ENCODE results near the gene PLCL1. TPM values are rescaled to one million over a fixed set of nuclear protein-coding genes. Genes with fewer than 3 reads are reported as not detected.
A peak's percentile ranks its signal among the peaks of the same experiment; 100 is the strongest.

The PLCL1 gene
- polyA plus RNA-seq, 3 donors = 0.69 to 1.4 (median 0.79) TPM

DNA sequence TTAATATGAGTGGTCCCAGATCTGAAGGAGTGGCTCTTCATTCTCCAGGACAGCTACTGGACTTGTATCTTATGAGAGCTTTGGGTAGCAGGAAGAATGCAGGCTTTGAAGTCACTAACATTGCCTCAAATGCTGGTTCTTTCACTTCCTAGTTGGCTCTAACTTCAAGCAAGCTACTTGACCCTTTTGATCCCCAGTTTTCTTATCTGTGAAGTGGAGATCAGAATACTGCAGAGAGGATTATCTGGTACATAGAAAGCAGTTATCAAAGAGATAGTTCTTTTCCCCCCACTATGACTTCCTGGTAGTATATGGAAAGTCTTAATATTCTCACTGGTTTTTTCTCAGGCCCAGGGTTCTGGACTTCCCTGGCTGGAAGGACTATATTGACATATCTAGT, 3.4 kb upstream of the PLCL1 start:
- H3K79me2 ChIP-seq (ENCODE audit: insufficient read depth, low read length) = no peaks in the 10 kb centered on the region
- H3K4me2 ChIP-seq (replicated peaks; ENCODE audit: extremely low read depth, low read length, poor library complexity, severe bottlenecking) = no peak overlapping the region
- peaks cover 11 to 17% (median 14%) of the 10 kb centered on the region in 3 donors for H3K27me3 Mint-ChIP-seq (ENCODE audit: low read depth in 3 of 3)
- no peak overlapping the region for H3K4me3 Mint-ChIP-seq
- peaks cover 3 to 13% of the 10 kb centered on the region in 2 donors for H3K27me3 ChIP-seq (ENCODE audit: control insufficient read depth in 2 of 2, insufficient read depth in 2 of 2, low read length in 2 of 2)
- H3K4me3 ChIP-seq (replicated peaks in 1 of 3; ENCODE audit: low read depth in 2 of 3, low read length in 3 of 3) = no peak overlapping the region
- intact Hi-C loops (cut with micrococcal nuclease) = loop anchor here (5.0 to 10.0 kb wide), 3 partner anchors 326 to 496 kb away; no protein-coding TSS in a partner anchor
- no peaks in the 10 kb centered on the region for H3K36me3 Mint-ChIP-seq
- H3K9me3 ChIP-seq (replicated peaks in 1 of 2; ENCODE audit: control insufficient read depth in 1 of 2, insufficient read depth in 1 of 2, low read length in 2 of 2) = no peaks in the 10 kb centered on the region
- H3K9me3 Mint-ChIP-seq = peaks cover 0 to 1% (median 0%) of the 10 kb centered on the region in 7 donors
- H3K9ac ChIP-seq (ENCODE audit: insufficient read depth, low read length, poor library complexity, severe bottlenecking) = no peak overlapping the region
- H3K27ac ChIP-seq (ENCODE audit: low read depth in 1 of 2, low read length in 2 of 2) = no peak overlapping the region
- peaks cover 18% of the 10 kb centered on the region for H3K4me1 Mint-ChIP-seq
- H2AFZ ChIP-seq (ENCODE audit: insufficient read depth, low read depth, low read length, poor library complexity, severe bottlenecking) = no peak overlapping the region
- H3K36me3 ChIP-seq (replicated peaks in 1 of 2; ENCODE audit: control insufficient read depth in 1 of 2, insufficient read depth in 2 of 2, low read length in 2 of 2) = no peaks in the 10 kb centered on the region
- no peaks in the 10 kb centered on the region for H4K20me1 ChIP-seq (ENCODE audit: insufficient read depth, low read length)
- DNase-seq = no peak
- no peak overlapping the region for H3K27ac Mint-ChIP-seq
- TF ChIP-seq, protein P1, sequence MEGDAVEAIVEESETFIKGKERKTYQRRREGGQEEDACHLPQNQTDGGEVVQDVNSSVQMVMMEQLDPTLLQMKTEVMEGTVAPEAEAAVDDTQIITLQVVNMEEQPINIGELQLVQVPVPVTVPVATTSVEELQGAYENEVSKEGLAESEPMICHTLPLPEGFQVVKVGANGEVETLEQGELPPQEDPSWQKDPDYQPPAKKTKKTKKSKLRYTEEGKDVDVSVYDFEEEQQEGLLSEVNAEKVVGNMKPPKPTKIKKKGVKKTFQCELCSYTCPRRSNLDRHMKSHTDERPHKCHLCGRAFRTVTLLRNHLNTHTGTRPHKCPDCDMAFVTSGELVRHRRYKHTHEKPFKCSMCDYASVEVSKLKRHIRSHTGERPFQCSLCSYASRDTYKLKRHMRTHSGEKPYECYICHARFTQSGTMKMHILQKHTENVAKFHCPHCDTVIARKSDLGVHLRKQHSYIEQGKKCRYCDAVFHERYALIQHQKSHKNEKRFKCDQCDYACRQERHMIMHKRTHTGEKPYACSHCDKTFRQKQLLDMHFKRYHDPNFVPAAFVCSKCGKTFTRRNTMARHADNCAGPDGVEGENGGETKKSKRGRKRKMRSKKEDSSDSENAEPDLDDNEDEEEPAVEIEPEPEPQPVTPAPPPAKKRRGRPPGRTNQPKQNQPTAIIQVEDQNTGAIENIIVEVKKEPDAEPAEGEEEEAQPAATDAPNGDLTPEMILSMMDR (IDR thresholded peaks at IDR 0.05) = no peak
- peaks cover 19 to 20% of the 10 kb centered on the region in 2 donors for H3K4me1 ChIP-seq (ENCODE audit: control insufficient read depth in 1 of 2, insufficient read depth in 2 of 2, low read length in 2 of 2)

DNA sequence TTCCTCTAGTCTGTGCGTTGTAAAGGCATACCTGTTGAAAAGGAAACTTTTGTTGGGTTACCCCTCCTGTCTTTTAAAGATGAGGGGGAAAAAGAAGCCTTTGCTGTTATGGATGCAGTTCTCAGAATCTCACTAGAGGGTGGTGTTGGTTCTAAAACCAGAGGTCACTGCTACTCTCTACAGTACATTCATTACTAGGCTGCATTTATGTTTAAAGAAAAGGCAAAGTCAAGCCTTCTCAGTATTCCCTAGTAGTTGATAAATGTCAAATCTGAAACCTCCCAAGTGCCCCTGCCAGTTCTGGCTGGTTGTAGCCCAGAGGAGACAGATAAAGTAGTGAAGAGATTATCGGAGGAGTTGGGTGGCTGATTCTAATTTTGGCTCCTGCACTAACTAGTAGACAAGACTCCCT, 1.4 kb upstream of the PLCL1 start:
- intact Hi-C loops (cut with micrococcal nuclease) = loop anchor here (5.0 to 10.0 kb wide), 3 partner anchors 324 to 494 kb away; no protein-coding TSS in a partner anchor
- H3K27ac ChIP-seq (ENCODE audit: low read depth in 1 of 2, low read length in 2 of 2) = no peak overlapping the region
- no peaks in the 10 kb centered on the region for H3K36me3 Mint-ChIP-seq
- H3K4me1 Mint-ChIP-seq = peaks cover 27% of the 10 kb centered on the region
- no peak overlapping the region for H2AFZ ChIP-seq (ENCODE audit: insufficient read depth, low read depth, low read length, poor library complexity, severe bottlenecking)
- peaks cover 0 to 1% (median 0%) of the 10 kb centered on the region in 7 donors for H3K9me3 Mint-ChIP-seq
- H3K27me3 Mint-ChIP-seq (ENCODE audit: low read depth in 3 of 3) = peaks cover 10 to 17% (median 14%) of the 10 kb centered on the region in 3 donors
- H3K27ac Mint-ChIP-seq = no peak overlapping the region
- peak in 2 of 3 donors; percentile 41 to 46 for DNase-seq
- H3K4me2 ChIP-seq (replicated peaks; ENCODE audit: extremely low read depth, low read length, poor library complexity, severe bottlenecking) = no peak overlapping the region
- TF ChIP-seq, protein P1 (IDR thresholded peaks at IDR 0.05) = peak; percentile 81
- no peaks in the 10 kb centered on the region for H3K79me2 ChIP-seq (ENCODE audit: insufficient read depth, low read length)
- WGBS (ENCODE audit: insufficient coverage) = no CpG with 5 or more reads among the region's 2 CpGs
- no peak overlapping the region for H3K4me3 ChIP-seq (replicated peaks in 1 of 3; ENCODE audit: low read depth in 2 of 3, low read length in 3 of 3)
- H3K4me1 ChIP-seq (ENCODE audit: control insufficient read depth in 1 of 2, insufficient read depth in 2 of 2, low read length in 2 of 2) = peaks cover 22 to 33% of the 10 kb centered on the region in 2 donors
- no peaks in the 10 kb centered on the region for H3K36me3 ChIP-seq (replicated peaks in 1 of 2; ENCODE audit: control insufficient read depth in 1 of 2, insufficient read depth in 2 of 2, low read length in 2 of 2)
- H4K20me1 ChIP-seq (ENCODE audit: insufficient read depth, low read length) = no peaks in the 10 kb centered on the region
- no peak overlapping the region for H3K9ac ChIP-seq (ENCODE audit: insufficient read depth, low read length, poor library complexity, severe bottlenecking)
- H3K27me3 ChIP-seq (ENCODE audit: control insufficient read depth in 2 of 2, insufficient read depth in 2 of 2, low read length in 2 of 2) = peaks cover 2 to 13% of the 10 kb centered on the region in 2 donors
- H3K4me3 Mint-ChIP-seq = no peak overlapping the region
- no peaks in the 10 kb centered on the region for H3K9me3 ChIP-seq (replicated peaks in 1 of 2; ENCODE audit: control insufficient read depth in 1 of 2, insufficient read depth in 1 of 2, low read length in 2 of 2)

All from CD14-positive monocyte (primary cell).